Nucleus accumbens (tissue), 56 donors: ENCODE measurements around the gene SORCS2.

Experiments used
- DNase-seq, 56 donors: peaks; one replicate each; lab custom pipeline; 2025; lab: John Stamatoyannopoulos, UW

Gene SORCS2

DNA sequence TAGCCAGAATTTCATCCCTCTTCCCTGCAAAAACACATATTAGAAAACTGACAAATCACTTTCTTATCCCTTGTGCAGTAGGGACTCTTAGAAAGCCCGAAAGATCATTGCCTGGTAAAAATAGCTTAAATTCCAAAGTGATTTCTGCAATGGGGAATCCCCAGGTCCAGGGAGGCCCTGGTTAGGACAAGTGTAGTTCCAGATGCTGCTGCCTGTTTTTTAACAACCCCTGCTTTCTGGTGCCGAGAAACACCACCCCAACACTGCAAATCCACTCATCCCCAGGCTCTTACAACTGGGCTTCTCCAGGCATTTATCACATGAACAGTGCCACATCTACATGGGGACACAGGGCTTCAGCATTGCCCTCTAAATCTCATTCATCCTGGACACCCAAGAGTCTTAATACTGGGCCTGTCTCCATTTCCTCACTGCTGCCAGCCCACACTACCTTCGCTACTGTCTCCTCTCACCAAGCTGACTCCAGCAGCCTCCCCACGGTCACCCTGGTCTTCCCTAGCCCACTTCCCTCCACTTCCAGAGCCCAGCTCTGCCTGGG, 354.6 kb downstream of the SORCS2 start:
- DNase-seq: no peak

GRCh38 chr4:7547368-7548040, 355.2 kb downstream of the SORCS2 start:
- DNase-seq: no peak

DNA sequence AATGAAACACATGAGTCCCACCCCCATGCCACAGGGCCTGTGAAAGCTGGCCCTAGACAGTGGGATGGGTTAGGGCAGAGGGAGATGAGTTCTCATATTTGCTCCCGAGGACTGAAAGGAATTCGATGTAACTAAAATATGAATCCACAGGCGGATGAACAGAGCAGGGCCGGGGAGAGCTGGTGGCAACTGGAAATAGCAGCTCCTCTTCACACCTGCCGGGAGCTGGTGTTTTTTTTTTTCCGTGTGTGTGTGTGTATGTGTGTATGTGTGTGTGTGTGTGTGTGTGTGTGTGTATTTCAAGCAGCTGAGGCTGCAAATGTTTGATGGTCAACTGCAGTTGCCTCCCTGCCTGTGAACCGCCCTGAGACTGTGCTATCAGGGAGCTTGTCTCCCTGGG, 357.5 kb downstream of the SORCS2 start:
- DNase-seq: no peak

GRCh38 chr4:7552466-7552865, 360.1 kb downstream of the SORCS2 start:
- DNase-seq: no peak

DNA sequence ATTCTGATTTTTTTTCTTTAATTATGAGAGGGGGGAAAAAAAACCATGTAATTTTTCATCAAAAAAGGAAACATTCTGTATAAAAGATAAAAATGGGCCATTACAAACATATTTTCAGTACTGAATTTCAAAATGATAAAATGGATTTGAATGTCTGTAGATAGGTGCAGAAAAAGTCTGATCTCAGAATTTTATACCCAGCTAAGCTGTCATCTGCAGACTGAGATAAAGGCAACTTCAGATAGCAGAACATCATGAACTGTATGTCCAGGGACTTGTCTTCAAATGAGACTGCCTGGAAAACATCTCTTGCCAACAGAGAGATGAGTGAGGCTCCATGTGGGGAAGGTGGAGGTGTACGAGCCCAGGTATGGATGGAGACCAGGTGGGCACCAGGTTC, 360.9 kb downstream of the SORCS2 start:
- DNase-seq: no peak

GRCh38 chr4:7554905-7555304, 362.6 kb downstream of the SORCS2 start:
- no peak for DNase-seq

- no peak for DNase-seq
Measured at GRCh38 chr4:7556558-7556957, 364.2 kb downstream of the SORCS2 start.

GRCh38 chr4:7557456-7557855, 365.1 kb downstream of the SORCS2 start:
- DNase-seq: no peak

DNA sequence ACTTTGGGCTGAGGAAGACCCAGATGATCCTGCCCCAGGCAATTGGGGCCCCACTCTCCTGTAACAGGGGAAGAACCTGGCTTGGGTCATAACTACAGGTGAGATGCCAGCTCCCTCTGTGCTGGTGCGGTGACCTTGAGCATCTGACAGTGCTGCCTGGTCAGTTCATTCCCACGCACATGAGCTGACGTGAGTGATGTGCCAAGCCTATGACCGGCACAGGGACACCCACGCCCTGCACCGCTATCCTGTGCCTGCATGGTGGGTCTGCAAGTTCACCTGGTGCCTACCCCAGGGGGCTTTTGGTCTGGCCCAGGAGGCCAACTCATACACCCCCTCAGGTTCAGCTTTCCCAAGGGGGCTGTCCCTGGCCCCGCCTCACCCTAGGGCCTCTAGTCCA, 366.1 kb downstream of the SORCS2 start:
- DNase-seq: no peak

DNA sequence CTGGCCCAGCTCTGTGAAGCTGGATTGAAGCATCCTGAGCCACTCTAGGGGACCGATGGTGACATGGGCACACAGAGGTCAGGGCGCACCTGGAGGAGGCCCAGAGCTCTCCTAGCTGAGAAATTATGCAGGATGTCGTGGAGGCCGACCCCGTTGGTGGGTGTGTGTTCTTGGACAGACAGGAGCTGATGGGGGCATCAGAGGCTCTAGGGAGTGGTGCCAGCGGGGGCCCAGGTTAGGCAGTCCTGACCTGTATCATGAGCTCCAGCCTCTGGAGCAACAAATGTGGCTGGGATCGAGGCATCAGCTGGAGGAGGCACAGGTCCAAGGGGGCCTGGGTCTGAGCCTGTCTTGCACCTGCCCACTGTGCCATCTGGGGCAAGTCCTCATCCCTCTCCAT, 367.0 kb downstream of the SORCS2 start:
- DNase-seq: no peak

DNA sequence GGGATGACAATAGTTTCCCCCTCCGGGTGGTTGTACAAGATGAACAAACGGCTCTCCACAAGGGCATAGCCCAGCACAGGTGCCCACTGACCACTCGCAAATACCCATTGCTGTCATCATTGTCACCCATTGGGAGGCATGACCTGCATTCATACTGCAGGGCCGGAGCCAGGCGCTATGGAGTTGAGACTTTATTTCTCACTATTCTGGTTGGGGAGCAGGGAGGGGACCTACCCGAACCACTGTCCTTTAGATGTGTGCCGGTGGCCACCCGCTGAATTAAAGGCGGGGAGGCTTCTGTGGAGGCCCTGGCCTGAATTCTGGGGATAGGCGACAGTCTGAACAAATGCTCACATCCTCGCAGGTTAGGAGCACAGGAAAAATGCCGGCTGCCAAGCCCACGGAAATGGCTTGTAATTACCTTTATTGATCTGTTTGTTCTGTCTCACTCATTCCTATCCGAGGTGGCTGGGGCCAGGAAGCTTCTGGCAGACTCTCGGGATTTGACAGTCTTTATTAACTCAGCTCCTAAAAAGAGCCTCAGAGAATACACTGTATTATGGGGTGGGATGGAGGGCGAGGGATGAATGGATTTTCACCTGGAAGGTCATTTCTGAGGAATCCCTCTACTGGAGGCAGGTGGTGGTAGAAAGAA, 367.5 kb downstream of the SORCS2 start:
- DNase-seq: no peak

GRCh38 chr4:7561557-7561956, 369.2 kb downstream of the SORCS2 start:
- DNase-seq: no peak

DNA sequence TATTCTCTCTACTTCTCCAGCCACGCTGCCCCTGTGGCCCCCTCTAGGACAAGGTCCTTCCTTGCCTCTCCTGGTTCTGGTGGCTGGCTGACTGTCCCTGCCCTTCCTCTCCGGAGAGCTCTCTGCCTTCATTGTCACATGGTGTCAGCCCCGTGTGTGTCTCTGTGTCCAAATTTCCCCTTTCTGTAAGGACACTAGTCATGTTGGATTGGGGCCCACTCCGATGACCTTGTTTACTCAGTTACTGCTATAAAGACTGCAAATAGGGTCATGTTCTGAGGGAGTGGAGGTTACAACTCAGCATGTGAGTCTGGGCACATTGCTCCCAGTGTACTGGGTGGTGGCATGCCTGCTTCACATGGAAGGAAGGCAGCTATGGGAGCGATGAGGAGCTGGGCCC, 371.9 kb downstream of the SORCS2 start:
- peak in 3 of 56 donors; percentile 6 to 21 (median 8) for DNase-seq

DNA sequence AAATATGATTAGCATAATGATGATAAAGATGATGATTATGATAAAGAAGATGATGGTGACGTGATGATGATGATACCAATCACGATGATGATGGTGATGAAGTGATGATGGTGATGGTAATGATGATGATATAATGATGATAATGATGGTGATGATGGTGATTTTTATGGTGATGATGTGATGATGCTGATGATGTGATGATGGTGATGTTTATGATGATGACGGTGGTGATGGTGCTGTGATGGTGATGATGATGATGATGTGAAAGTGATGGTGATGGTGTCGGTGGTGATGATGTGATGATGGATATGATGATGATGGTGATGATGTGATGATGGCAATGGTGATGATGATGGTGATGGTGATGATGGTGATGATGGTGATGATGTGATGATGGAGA, 373.1 kb downstream of the SORCS2 start:
- no peak for DNase-seq

GRCh38 chr4:7569810-7570783, 377.8 kb downstream of the SORCS2 start:
- no peak for DNase-seq

DNA sequence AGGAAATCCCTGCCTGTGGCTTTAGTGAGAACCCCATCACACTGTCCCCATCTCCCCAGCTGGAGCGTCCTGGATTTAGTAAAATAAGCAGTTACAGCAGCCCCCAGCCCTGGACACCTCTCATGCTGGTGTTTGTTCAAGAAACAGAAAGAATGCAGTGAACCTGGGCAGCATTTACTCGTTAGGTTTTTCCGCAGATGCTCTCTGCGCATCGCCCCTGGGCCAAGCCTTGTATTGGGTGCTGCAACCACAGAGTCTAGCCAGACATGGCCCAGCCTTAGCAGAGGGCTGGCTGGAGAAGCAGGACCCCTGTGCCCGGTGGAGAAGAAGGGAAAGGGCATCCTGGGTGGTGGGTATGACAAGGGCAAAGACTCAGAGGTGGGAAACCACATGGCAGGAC, 378.7 kb downstream of the SORCS2 start:
- DNase-seq: no peak

DNA sequence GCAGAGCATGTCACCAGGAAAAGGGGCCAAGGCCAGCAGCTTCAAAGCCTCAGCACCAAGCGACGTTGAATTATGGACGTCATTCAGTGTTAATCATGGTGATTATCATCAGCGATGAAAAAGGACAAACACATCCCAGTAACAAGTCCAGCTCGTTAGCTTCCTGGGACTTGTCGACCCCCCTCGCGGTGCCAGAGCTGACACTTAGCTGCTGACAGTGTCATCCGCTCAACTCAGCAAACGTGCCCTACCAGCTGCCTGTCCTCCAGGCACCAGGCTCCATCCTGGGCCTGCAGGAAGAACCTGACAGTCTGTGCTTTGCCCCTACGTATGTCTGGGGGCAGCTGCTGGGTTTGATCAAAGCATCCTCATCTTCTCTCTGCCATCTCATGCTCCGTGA, 379.4 kb downstream of the SORCS2 start:
- DNase-seq: no peak

DNA sequence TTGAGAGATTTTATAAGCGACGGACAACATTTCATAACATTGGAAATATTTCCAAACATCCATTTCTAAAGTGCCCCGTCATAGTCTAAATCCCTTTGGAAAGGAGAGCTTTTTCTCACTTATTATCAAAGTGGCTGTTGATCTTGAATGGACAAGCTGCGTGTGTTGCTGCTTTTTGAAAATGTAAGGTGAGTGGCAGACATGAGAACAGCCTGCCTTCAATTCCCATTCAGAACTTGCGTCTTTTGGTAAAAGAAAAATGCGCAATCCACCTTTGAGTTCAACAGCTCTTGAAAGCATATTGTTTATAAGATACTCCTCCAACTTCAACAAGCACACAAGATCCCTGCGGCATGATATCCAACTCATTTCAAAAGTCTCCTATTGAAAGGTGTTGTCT, 380.6 kb downstream of the SORCS2 start:
- no peak for DNase-seq

- no peak for DNase-seq
Measured at GRCh38 chr4:7573576-7574091, 381.3 kb downstream of the SORCS2 start.

DNA sequence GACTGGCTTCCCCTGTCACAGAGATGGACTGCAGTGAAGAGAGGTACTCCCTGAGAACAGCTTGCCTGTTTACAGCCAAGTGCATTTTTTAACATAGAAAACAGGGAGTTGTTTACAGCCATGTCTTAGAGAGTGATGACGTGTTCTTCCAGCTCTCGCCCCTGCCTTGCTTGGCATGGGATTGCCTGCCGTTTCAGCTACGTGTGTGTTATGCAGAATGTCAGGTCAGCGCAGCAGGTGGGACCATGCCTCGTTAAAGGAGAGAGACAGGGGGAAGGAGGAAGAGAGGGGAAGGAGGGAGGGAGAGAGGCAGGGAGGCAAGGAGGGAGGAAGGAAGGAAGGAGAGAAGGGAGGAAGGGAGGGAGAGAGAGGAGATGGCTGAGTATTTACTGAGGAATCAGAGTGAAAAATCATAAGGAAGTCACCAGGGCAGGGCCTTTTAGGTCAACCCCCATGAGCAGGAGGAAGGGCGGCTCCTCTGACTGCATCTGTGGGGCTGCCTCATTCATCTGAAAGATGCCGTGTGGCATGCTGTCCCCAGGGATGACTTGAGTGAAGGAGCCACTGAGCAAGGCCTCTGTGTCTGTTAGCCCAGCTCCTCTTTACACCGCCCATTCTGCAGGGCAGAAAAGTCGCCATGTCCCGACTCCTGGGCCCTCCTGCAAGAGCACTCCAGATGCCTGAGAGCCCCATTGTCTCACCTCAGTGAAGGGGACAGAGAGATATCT, 382.1 kb downstream of the SORCS2 start:
- no peak for DNase-seq
